Astrocyte (in vitro differentiated cells and primary cell): ENCODE results near the gene GOLGA7B. TPM values are rescaled to one million over a fixed set of nuclear protein-coding genes. Genes with fewer than 3 reads are reported as not detected.

Experiments used
- DNase-seq: peaks from one replicate; pipeline ENCODE4 v3.0.0-alpha.2; 2010; ENCODE audit warnings: low read depth
- FAIRE-seq: peaks from 2 replicates; lab custom pipeline; 2011; peaks lifted over from hg19 to GRCh38; lab: Jason Lieb, UNC
- H2AFZ ChIP-seq: 2 replicates; pipeline ENCODE4 v1.6.0; 2012; ENCODE audit warnings: low read depth, low read length, inconsistent platforms
- H3K27ac ChIP-seq: 2 replicates; pipeline ENCODE4 v1.5.1; 2011; ENCODE audit warnings: low read depth, low read length, inconsistent platforms
- H3K27me3 ChIP-seq: 2 replicates; pipeline ENCODE4 v1.6.0; 2011; ENCODE audit warnings: low read length, inconsistent platforms; ENCODE audit not compliant: insufficient read depth
- H3K36me3 ChIP-seq: 2 replicates; pipeline ENCODE4 v1.5.1; 2011; ENCODE audit warnings: low read length, inconsistent platforms; ENCODE audit not compliant: insufficient read depth
- H3K4me1 ChIP-seq: 2 replicates; pipeline ENCODE4 v1.5.1; 2011; ENCODE audit warnings: low read length, inconsistent platforms; ENCODE audit not compliant: insufficient read depth
- H3K4me2 ChIP-seq: 2 replicates; pipeline ENCODE4 v1.6.0; 2012; ENCODE audit warnings: low read length, inconsistent platforms
- H3K4me3 ChIP-seq: 2 replicates; pipeline ENCODE4 v1.5.1; 2011; ENCODE audit warnings: low read depth, mild to moderate bottlenecking, low read length, inconsistent platforms; ENCODE audit not compliant: insufficient read depth
- H3K79me2 ChIP-seq: 2 replicates; pipeline ENCODE4 v1.6.0; 2012; ENCODE audit warnings: mild to moderate bottlenecking, low read length, inconsistent platforms; ENCODE audit not compliant: insufficient read depth
- H3K9ac ChIP-seq: 2 replicates; pipeline ENCODE4 v1.6.0; 2012; ENCODE audit warnings: mild to moderate bottlenecking, low read length, inconsistent platforms
- H3K9me3 ChIP-seq: 2 replicates; pipeline ENCODE4 v1.5.1; 2012; ENCODE audit warnings: low read depth, mild to moderate bottlenecking, low read length, inconsistent platforms; ENCODE audit not compliant: insufficient read depth
- H4K20me1 ChIP-seq: 2 replicates; pipeline ENCODE4 v1.6.0; 2012; ENCODE audit warnings: low read length, inconsistent platforms; ENCODE audit not compliant: insufficient read depth
- H3K27ac Mint-ChIP-seq: one replicate; pipeline ENCODE4 v1.8.0; 2021; ENCODE audit warnings: mild to moderate bottlenecking, mixed read lengths; ENCODE audit not compliant: unreplicated experiment
- H3K27me3 Mint-ChIP-seq: one replicate; pipeline ENCODE4 v1.8.0; 2021; ENCODE audit warnings: low read depth, mixed read lengths; ENCODE audit not compliant: unreplicated experiment
- H3K36me3 Mint-ChIP-seq: one replicate; pipeline ENCODE4 v1.8.0; 2021; ENCODE audit warnings: low read depth, mixed read lengths; ENCODE audit not compliant: unreplicated experiment
- H3K4me1 Mint-ChIP-seq: one replicate; pipeline ENCODE4 v1.8.0; 2021; ENCODE audit warnings: low read depth, mixed read lengths; ENCODE audit not compliant: unreplicated experiment
- H3K4me3 Mint-ChIP-seq: one replicate; pipeline ENCODE4 v1.8.0; 2021; ENCODE audit warnings: mild to moderate bottlenecking, moderate library complexity, mixed read lengths; ENCODE audit not compliant: unreplicated experiment
- H3K9me3 Mint-ChIP-seq: one replicate; pipeline ENCODE4 v1.8.0; 2021; ENCODE audit warnings: mild to moderate bottlenecking, mixed read lengths; ENCODE audit not compliant: unreplicated experiment
- EZH2 ChIP-seq: IDR thresholded peaks from 2 replicates; pipeline ENCODE4 v1.6.1; 2012; ENCODE audit warnings: mild to moderate bottlenecking, low read length, inconsistent platforms; ENCODE audit not compliant: insufficient read depth
- total RNA-seq: library from RNA; stranded (reverse); gene quantifications from 2 replicates; pipeline ENCODE4 v1.2.1, GENCODE V29; 2021
- TF ChIP-seq, protein P1 (sequence below): IDR thresholded peaks from 2 replicates; pipeline ENCODE4 v1.5.1; 2011; ENCODE audit warnings: low read depth, mild to moderate bottlenecking, inconsistent platforms, low read length, moderate library complexity; ENCODE audit not compliant: insufficient read depth

GOLGA7B gene
- total RNA-seq, 1 donor from 2014 or later = 0.16 TPM

DNA sequence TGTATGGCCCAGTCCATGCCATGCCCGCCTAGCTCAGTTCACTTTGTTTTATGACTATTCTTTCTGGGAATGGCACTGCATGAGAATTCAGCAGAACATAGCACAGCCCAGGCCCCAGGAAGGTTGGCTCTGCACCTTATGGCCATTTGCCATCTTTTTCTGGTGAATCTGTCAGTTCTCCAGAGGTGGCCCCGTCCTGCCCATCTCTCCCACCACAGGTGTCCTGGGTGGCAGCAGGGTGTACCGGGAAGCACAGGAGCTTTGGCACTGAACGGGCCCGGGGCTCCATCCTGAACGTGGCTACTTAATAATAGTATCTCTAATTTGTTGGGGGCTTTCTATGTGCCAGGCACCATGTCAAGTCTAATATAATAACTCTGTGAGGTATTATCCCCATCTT lies 24.7 kb downstream of the GOLGA7B start:
- Histone ChIP-seq H3K79me2 (no peaks in the 10 kb centered on the region), H4K20me1 (no peaks in the 10 kb centered on the region), H3K4me3 (no peak overlapping the region), H2AFZ (no peak overlapping the region), H3K9ac (no peak overlapping the region), H3K9me3 (no peaks in the 10 kb centered on the region), H3K4me2 (no peak overlapping the region), H3K36me3 (no peaks in the 10 kb centered on the region), H3K27ac (no peak overlapping the region), H3K27me3 (peaks cover 52% of the 10 kb centered on the region), H3K4me1 (no peaks in the 10 kb centered on the region)
- FAIRE-seq = no peak
- H3K36me3 Mint-ChIP-seq = no peaks in the 10 kb centered on the region
- H3K27ac Mint-ChIP-seq = no peak overlapping the region
- H3K9me3 Mint-ChIP-seq = peaks cover 2% of the 10 kb centered on the region
- peaks cover 56% of the 10 kb centered on the region for H3K27me3 Mint-ChIP-seq
- no peak for TF ChIP-seq EZH2
- TF ChIP-seq, protein P1, sequence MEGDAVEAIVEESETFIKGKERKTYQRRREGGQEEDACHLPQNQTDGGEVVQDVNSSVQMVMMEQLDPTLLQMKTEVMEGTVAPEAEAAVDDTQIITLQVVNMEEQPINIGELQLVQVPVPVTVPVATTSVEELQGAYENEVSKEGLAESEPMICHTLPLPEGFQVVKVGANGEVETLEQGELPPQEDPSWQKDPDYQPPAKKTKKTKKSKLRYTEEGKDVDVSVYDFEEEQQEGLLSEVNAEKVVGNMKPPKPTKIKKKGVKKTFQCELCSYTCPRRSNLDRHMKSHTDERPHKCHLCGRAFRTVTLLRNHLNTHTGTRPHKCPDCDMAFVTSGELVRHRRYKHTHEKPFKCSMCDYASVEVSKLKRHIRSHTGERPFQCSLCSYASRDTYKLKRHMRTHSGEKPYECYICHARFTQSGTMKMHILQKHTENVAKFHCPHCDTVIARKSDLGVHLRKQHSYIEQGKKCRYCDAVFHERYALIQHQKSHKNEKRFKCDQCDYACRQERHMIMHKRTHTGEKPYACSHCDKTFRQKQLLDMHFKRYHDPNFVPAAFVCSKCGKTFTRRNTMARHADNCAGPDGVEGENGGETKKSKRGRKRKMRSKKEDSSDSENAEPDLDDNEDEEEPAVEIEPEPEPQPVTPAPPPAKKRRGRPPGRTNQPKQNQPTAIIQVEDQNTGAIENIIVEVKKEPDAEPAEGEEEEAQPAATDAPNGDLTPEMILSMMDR = no peak
- H3K4me3 Mint-ChIP-seq = no peak overlapping the region
- no peak for DNase-seq
- no peaks in the 10 kb centered on the region for H3K4me1 Mint-ChIP-seq

DNA sequence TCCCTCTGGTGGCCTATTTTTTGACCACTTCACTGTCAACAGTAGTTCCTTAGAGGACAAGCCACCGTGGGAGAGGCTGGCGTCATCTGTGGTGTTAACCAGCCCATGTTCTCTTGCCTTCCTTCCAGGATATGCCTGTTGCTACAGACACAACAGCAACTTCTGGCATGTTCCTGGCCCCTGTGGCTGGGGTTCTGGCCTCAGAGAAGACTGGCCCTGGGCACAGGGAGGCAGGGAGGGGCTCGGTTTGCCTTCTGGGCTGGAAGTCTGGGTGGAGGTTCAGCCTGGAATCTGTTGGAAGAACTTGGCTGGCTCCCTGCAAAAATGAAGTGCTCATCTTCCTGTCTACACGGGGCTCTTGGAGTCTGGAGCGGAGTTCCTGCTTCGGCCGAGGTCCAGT lies 25.7 kb downstream of the GOLGA7B start:
- no peak overlapping the region for H3K9ac ChIP-seq
- Mint-ChIP-seq H3K9me3 (peaks cover 2% of the 10 kb centered on the region), H3K27ac (no peak overlapping the region), H3K4me1 (no peaks in the 10 kb centered on the region), H3K4me3 (no peak overlapping the region), H3K36me3 (no peaks in the 10 kb centered on the region), H3K27me3 (peaks cover 50% of the 10 kb centered on the region)
- TF ChIP-seq EZH2 = no peak
- TF ChIP-seq, protein P1 = no peak
- H3K4me1 ChIP-seq = no peaks in the 10 kb centered on the region
- peaks cover 45% of the 10 kb centered on the region for H3K27me3 ChIP-seq
- H4K20me1 ChIP-seq = no peaks in the 10 kb centered on the region
- H3K4me2 ChIP-seq = no peak overlapping the region
- no peak overlapping the region for H3K4me3 ChIP-seq
- FAIRE-seq = no peak
- H3K9me3 ChIP-seq = no peaks in the 10 kb centered on the region
- no peak overlapping the region for H3K27ac ChIP-seq
- H3K36me3 ChIP-seq = no peaks in the 10 kb centered on the region
- DNase-seq = no peak
- no peaks in the 10 kb centered on the region for H3K79me2 ChIP-seq
- H2AFZ ChIP-seq = no peak overlapping the region

GRCh38 chr10:97876402-97876801 lies 26.8 kb downstream of the GOLGA7B start:
- Histone ChIP-seq H3K9ac (no peak overlapping the region), H3K4me2 (no peak overlapping the region), H2AFZ (no peak overlapping the region), H3K27ac (no peak overlapping the region), H3K36me3 (no peaks in the 10 kb centered on the region), H3K4me3 (no peak overlapping the region), H4K20me1 (no peaks in the 10 kb centered on the region), H3K79me2 (no peaks in the 10 kb centered on the region), H3K27me3 (peaks cover 35% of the 10 kb centered on the region), H3K4me1 (no peaks in the 10 kb centered on the region), H3K9me3 (no peaks in the 10 kb centered on the region)
- no peak overlapping the region for H3K27ac Mint-ChIP-seq
- no peaks in the 10 kb centered on the region for H3K4me1 Mint-ChIP-seq
- H3K36me3 Mint-ChIP-seq = no peaks in the 10 kb centered on the region
- no peak overlapping the region for H3K4me3 Mint-ChIP-seq
- no peak for TF ChIP-seq EZH2
- TF ChIP-seq, protein P1 = no peak
- peaks cover 2% of the 10 kb centered on the region for H3K9me3 Mint-ChIP-seq
- peaks cover 53% of the 10 kb centered on the region for H3K27me3 Mint-ChIP-seq
- DNase-seq (no peak), FAIRE-seq (no peak)
